DND-41 (cell line): Measurements from ENCODE around the gene TRUB2.

Experiments used
- ATAC-seq: fragments of 200-7000 bp; cut with Tn5 transposase; 3 replicates; pipeline ENCODE4 v1.9.1; 2021; ENCODE audit warnings: low read depth; ENCODE audit not compliant: insufficient read depth
- DNase-seq: peaks from one replicate; pipeline ENCODE4 v3.0.0-alpha.2; 2020
- H2AFZ ChIP-seq: 2 replicates; pipeline ENCODE4 v1.6.0; 2012; ENCODE audit warnings: low read depth, low read length
- H3K27ac ChIP-seq: 2 replicates; pipeline ENCODE4 v1.5.1; 2012; ENCODE audit warnings: low read length, inconsistent platforms
- H3K27me3 ChIP-seq: fragments of 200-600 bp; sonication (generic); 2 replicates; pipeline ENCODE4 v1.6.0; 2012; ENCODE audit warnings: low read length, mild to moderate bottlenecking, inconsistent platforms; ENCODE audit not compliant: insufficient read depth, poor library complexity
- H3K36me3 ChIP-seq: 2 replicates; pipeline ENCODE4 v1.5.1; 2012; ENCODE audit warnings: low read length, inconsistent platforms; ENCODE audit not compliant: insufficient read depth
- H3K4me1 ChIP-seq: 2 replicates; pipeline ENCODE4 v1.5.1; 2012; ENCODE audit warnings: mild to moderate bottlenecking, low read length; ENCODE audit not compliant: insufficient read depth
- H3K4me2 ChIP-seq: 2 replicates; pipeline ENCODE4 v1.6.0; 2012; ENCODE audit warnings: mild to moderate bottlenecking, moderate library complexity, low read length, inconsistent platforms; ENCODE audit not compliant: insufficient read depth
- H3K4me3 ChIP-seq, 2 experiments: fragments of 200-600 bp in 1 of 2; shearing (Covaris generic) in 1 of 2; 2 replicates each; pipeline ENCODE4 v1.5.1; 2012 to 2016; ENCODE audit warnings: inconsistent platforms in 2 of 2, low read length in 2 of 2, mild to moderate bottlenecking in 2 of 2, low read depth in 1 of 2, moderate library complexity in 1 of 2
- H3K79me2 ChIP-seq: 2 replicates; pipeline ENCODE4 v1.6.0; 2012; ENCODE audit warnings: low read length, inconsistent platforms; ENCODE audit not compliant: insufficient read depth
- H3K9ac ChIP-seq: 2 replicates; pipeline ENCODE4 v1.6.0; 2012; ENCODE audit warnings: low read depth, mild to moderate bottlenecking, inconsistent platforms, low read length, moderate library complexity
- H3K9me3 ChIP-seq: 2 replicates; pipeline ENCODE4 v1.5.1; 2012; ENCODE audit warnings: low read length, moderate library complexity, mild to moderate bottlenecking, inconsistent platforms; ENCODE audit not compliant: insufficient read depth, severe bottlenecking
- H4K20me1 ChIP-seq: 2 replicates; pipeline ENCODE4 v1.6.0; 2012; ENCODE audit warnings: low read length; ENCODE audit not compliant: insufficient read depth
- CTCF ChIP-seq: IDR thresholded peaks from 2 replicates; pipeline ENCODE4 v1.5.1; 2012; ENCODE audit warnings: borderline replicate concordance, low read length, moderate library complexity, mild to moderate bottlenecking; ENCODE audit not compliant: poor library complexity, severe bottlenecking; ENCODE audit errors: extremely low read depth
- EZH2 ChIP-seq: IDR thresholded peaks from 3 replicates; pipeline ENCODE4 v1.6.1; 2012; ENCODE audit warnings: borderline replicate concordance, low read depth, mild to moderate bottlenecking, moderate library complexity, low read length, inconsistent platforms; ENCODE audit not compliant: severe bottlenecking

TRUB2 gene

DNA sequence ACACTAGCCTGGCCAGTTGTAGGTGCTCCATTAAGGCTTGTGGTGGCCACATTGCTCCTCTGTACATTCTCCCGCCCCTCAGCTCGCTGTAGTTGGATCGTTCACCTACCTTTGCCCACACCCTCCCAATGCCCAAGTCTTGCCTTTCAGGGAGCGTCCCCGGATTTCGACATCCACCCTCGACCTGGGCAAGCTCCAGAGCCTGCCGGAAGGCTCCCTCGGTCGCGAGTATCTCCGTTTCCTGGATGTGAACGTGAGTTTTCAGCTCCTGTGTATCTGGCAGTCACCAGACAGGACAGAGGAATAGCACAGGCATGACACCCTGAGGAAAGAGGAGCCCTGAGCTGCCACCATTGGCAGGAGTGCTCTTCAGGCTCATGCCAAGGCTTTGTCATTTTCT is 3.4 kb upstream of the TRUB2 start:
- no peaks in the 10 kb centered on the region for H3K9me3 ChIP-seq
- H2AFZ ChIP-seq, result no peak overlapping the region
- DNase-seq, result no peak
- no peak for ATAC-seq
- H3K4me3 ChIP-seq, result no peak overlapping the region
- no peak overlapping the region for H3K4me2 ChIP-seq
- peaks cover 31% of the 10 kb centered on the region for H3K36me3 ChIP-seq
- TF ChIP-seq CTCF (no peak), EZH2 (no peak)
- no peak overlapping the region for H3K9ac ChIP-seq
- no peaks in the 10 kb centered on the region for H3K27me3 ChIP-seq
- H3K79me2 ChIP-seq, result peaks cover 43% of the 10 kb centered on the region
- H4K20me1 ChIP-seq, result no peaks in the 10 kb centered on the region; the same call in 1 of the 2 replicates
- H3K27ac ChIP-seq, result no peak overlapping the region
- peaks cover 26% of the 10 kb centered on the region for H3K4me1 ChIP-seq

GRCh38 chr9:128324401-128324800 is 2.2 kb upstream of the TRUB2 start:
- TF ChIP-seq EZH2 (no peak), CTCF (no peak)
- ATAC-seq (no peak), DNase-seq (no peak)
- H3K79me2 ChIP-seq, result peaks cover 43% of the 10 kb centered on the region
- no peak overlapping the region for H3K27ac ChIP-seq
- peak overlapping the region; percentile 68 for H3K4me2 ChIP-seq
- H3K27me3 ChIP-seq, result no peaks in the 10 kb centered on the region
- no peak overlapping the region for H3K9ac ChIP-seq
- H3K9me3 ChIP-seq, result no peaks in the 10 kb centered on the region
- no peak overlapping the region for H2AFZ ChIP-seq
- peak overlapping the region in 1 of 2 experiments; percentile 80; a peak in 1 of 4 replicates for H3K4me3 ChIP-seq
- peaks cover 26% of the 10 kb centered on the region for H3K4me1 ChIP-seq
- no peaks in the 10 kb centered on the region; the same call in 1 of the 2 replicates for H4K20me1 ChIP-seq
- H3K36me3 ChIP-seq, result peaks cover 31% of the 10 kb centered on the region

DNA sequence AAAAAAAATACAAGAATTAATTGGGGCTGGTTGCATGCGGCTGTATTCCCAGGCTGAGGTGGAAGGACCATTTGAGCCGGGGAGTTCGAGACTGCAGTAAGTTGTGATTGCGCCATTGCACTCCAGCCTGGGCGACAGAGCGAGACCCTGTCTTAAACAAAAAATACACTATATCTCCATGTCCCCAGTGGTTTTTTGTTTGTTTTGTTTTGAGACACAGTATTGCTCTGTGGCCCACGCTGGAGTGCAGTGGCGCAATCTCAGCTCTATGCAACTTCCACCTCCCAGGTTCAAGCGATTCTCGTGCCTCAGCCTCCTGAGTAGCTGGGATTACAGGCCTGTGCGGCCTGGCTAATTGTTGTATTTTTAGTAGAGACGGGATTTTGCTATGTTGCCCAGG is 1.5 kb upstream of the TRUB2 start:
- TF ChIP-seq EZH2 (no peak), CTCF (no peak)
- Histone ChIP-seq H3K79me2 (peaks cover 43% of the 10 kb centered on the region), H2AFZ (no peak overlapping the region), H3K4me1 (peaks cover 26% of the 10 kb centered on the region), H3K27ac (peak overlapping the region; percentile 95), H3K4me3 (peak overlapping the region; percentile 74 to 80; a peak in 3 of 4 replicates), H3K27me3 (no peaks in the 10 kb centered on the region), H3K9ac (peak overlapping the region; percentile 57), H3K9me3 (no peaks in the 10 kb centered on the region), H3K36me3 (peaks cover 29% of the 10 kb centered on the region), H4K20me1 (no peaks in the 10 kb centered on the region; the same call in 1 of the 2 replicates), H3K4me2 (peak overlapping the region; percentile 68)
- no peak for ATAC-seq
- DNase-seq, result no peak

DNA sequence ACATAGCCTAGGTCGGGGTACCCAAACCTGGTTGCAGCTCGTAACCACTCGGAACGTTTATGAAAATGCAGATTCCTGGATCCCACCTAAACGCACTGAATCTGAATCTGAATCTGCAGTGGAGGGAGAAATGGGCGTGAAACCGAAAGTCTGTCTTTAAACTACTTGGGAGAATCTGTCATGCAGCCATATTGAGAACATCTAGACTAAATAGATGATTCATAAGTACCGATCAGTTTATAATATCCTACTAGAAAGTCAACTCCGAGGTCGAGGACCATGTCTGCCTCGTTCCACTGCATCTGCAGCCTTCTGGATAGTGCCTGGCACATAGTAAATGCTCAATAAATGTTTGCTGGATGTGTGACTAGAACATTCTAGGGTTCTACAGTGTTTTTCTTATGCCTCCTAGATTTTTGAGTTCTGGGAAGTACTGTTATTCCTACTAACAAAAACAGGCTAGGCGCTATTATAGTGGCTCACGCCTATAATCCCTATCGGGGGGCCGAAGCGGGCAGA is 1.0 kb upstream of the TRUB2 start:
- peaks cover 24% of the 10 kb centered on the region for H3K36me3 ChIP-seq
- H4K20me1 ChIP-seq, result no peaks in the 10 kb centered on the region; the same call in 1 of the 2 replicates
- H3K9me3 ChIP-seq, result no peaks in the 10 kb centered on the region
- ATAC-seq (peak; percentile 1; the same call in 1 of the 3 replicates), DNase-seq (no peak)
- H3K4me3 ChIP-seq, result peak overlapping the region; percentile 74 to 80
- H3K4me2 ChIP-seq, result peak overlapping the region; percentile 68
- H2AFZ ChIP-seq, result peak overlapping the region; percentile 94
- H3K9ac ChIP-seq, result peak overlapping the region; percentile 57
- H3K27ac ChIP-seq, result peak overlapping the region; percentile 95
- H3K79me2 ChIP-seq, result peaks cover 43% of the 10 kb centered on the region
- H3K4me1 ChIP-seq, result peaks cover 26% of the 10 kb centered on the region
- TF ChIP-seq EZH2 (no peak), CTCF (no peak)
- H3K27me3 ChIP-seq, result no peaks in the 10 kb centered on the region
